ENCODE measurements around the gene NTN5.
A peak's percentile ranks its signal among the peaks of the same experiment; 100 is the strongest.

Gene NTN5

GRCh38 chr19:48637948-48638830, 34.6 kb downstream of the NTN5 start:
- TF ChIP-seq CTCF (IDR thresholded peaks at IDR 0.05) (peak; percentile 15; the same call in 1 of the 2 replicates), ZFX (IDR thresholded peaks at IDR 0.05; ENCODE audit: borderline replicate concordance) (no peak)
- peak overlapping the region; percentile 100 for H3K27ac ChIP-seq

- TF ChIP-seq ZFX (IDR thresholded peaks at IDR 0.05; ENCODE audit: borderline replicate concordance) (no peak), CTCF (IDR thresholded peaks at IDR 0.05) (no peak)
- peak overlapping the region; percentile 100 for H3K27ac ChIP-seq
Measured at GRCh38 chr19:48637449-48637947, 35.3 kb downstream of the NTN5 start.

- TF ChIP-seq ZFX (IDR thresholded peaks at IDR 0.05; ENCODE audit: borderline replicate concordance): no peak
- TF ChIP-seq CTCF (IDR thresholded peaks at IDR 0.05): peak; percentile 11; the same call in 1 of the 2 replicates
- H3K27ac ChIP-seq: peak within 1 kb of the TSS; percentile 100
Measured at GRCh38 chr19:48636859-48637448, 35.9 kb downstream of the NTN5 start, which contains the start of gene DBP. DBP (minus strand) TSS chr19:48637379; CDS start chr19:48636994, 385 bp downstream.

- H3K27ac ChIP-seq: peak overlapping the region; percentile 100
- TF ChIP-seq ZFX (IDR thresholded peaks at IDR 0.05; ENCODE audit: borderline replicate concordance): no peak
- TF ChIP-seq CTCF (IDR thresholded peaks at IDR 0.05): no peak
Measured at GRCh38 chr19:48635966-48636858, 36.6 kb downstream of the NTN5 start.

- TF ChIP-seq ZFX (IDR thresholded peaks at IDR 0.05; ENCODE audit: borderline replicate concordance): no peak
- TF ChIP-seq CTCF (IDR thresholded peaks at IDR 0.05): no peak; the same call in 1 of the 2 replicates
- H3K27ac ChIP-seq: peak overlapping the region; percentile 100
Measured at GRCh38 chr19:48635263-48635965, 37.4 kb downstream of the NTN5 start.
